Activated CD4-positive, alpha-beta T cell treated with anti-CD3 and anti-CD28 coated beads, Interleukin-2, amount 10 ng/mL, durations not matched to agents 24 days and 14 days (primary cell): Measurements from ENCODE around the gene CBLIF. TPM values are rescaled to one million over a fixed set of nuclear protein-coding genes. Genes with fewer than 3 reads are reported as not detected.
"Not testable (repeated sequence)": the region's sequence is repeated elsewhere in the genome, so short reads cannot be mapped to it uniquely, and the experiment has no call there.

ENCODE experiments used
- DNase-seq: peaks from one replicate; pipeline ENCODE4 v3.0.0; 2022
- H3K27ac Mint-ChIP-seq: one replicate; pipeline ENCODE4 v1.8.0; 2022; ENCODE audit warnings: mild to moderate bottlenecking, mixed read lengths
- H3K27me3 Mint-ChIP-seq: one replicate; pipeline ENCODE4 v1.8.0; 2022; ENCODE audit warnings: mixed read lengths
- H3K36me3 Mint-ChIP-seq: one replicate; pipeline ENCODE4 v1.8.0; 2022; ENCODE audit warnings: low read depth, mild to moderate bottlenecking, mixed read lengths
- H3K4me1 Mint-ChIP-seq: one replicate; pipeline ENCODE4 v1.8.0; 2021; ENCODE audit warnings: mixed read lengths
- H3K4me3 Mint-ChIP-seq: one replicate; pipeline ENCODE4 v1.8.0; 2022; ENCODE audit warnings: mild to moderate bottlenecking, moderate library complexity, mixed read lengths
- H3K9me3 Mint-ChIP-seq: one replicate; pipeline ENCODE4 v1.8.0; 2021; ENCODE audit warnings: mixed read lengths
- intact Hi-C: fragments of 100-400 bp; cut with micrococcal nuclease; formaldehyde crosslinking; loops from one replicate; pipeline ENCODE4 v1.15.1; 2023
- total RNA-seq: library from RNA; stranded (reverse); gene quantifications from 2 replicates; pipeline ENCODE4 v1.2.3, GENCODE V29; 2022

CBLIF gene
- not detected in 2 replicates for total RNA-seq

DNA sequence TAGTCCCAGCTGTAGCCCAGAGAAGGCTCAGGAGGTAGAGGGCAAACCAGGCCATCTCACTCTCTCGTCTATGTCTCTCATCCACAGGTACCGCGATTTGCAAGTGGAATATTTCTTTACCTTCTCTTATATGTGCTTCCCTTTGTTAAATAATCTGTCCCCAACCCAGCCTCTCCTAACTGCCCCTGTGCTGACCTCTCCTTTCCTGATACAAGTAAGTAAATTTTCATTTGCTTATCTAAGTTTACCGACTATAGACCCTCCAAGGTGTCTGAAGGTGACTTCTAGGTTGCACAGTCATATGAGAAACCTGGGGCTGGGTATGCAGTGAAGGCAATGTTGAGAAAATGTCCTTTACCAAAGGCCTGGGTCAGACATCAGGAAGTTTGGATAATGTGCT lies at the start of gene CBLIF:
CBLIF (minus strand) TSS at position 101 of the 400 bp plus-strand sequence; CDS start at position 55, 46 bp downstream.
- H3K36me3 Mint-ChIP-seq = no peaks in the 10 kb centered on the region
- H3K27me3 Mint-ChIP-seq = no peaks in the 10 kb centered on the region
- no peaks in the 10 kb centered on the region for H3K9me3 Mint-ChIP-seq
- H3K4me1 Mint-ChIP-seq = no peaks in the 10 kb centered on the region
- DNase-seq = no peak
- H3K4me3 Mint-ChIP-seq = no peak within 1 kb of the TSS
- intact Hi-C loops = no loop called here
- H3K27ac Mint-ChIP-seq = no peak within 1 kb of the TSS

DNA sequence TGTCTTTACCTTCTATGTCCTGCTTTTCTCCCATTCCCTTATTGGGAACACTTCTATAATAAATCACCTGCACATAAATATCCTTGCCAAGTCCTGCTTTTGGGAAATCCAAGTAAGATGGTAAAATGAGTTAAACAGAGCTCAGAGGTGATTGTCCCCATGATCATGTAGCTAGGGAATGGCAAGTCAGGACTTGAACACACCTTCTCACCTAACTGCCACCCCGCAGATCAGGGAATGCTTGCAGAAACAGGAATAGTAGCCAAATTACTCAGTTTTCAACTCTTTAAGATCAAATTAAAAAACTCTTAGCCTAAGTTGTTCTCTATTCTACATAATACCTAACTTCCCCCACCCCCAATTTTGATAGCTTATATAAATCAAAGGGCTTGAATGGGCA lies 49.3 kb upstream of the CBLIF start:
- Mint-ChIP-seq H3K27ac (no peak overlapping the region), H3K27me3 (peaks cover 2% of the 10 kb centered on the region), H3K9me3 (peaks cover 11% of the 10 kb centered on the region), H3K36me3 (no peaks in the 10 kb centered on the region), H3K4me1 (no peaks in the 10 kb centered on the region), H3K4me3 (no peak overlapping the region)
- DNase-seq = no peak
- intact Hi-C loops = no loop called here

GRCh38 chr11:59891781-59892181 lies 46.5 kb upstream of the CBLIF start:
- H3K36me3 Mint-ChIP-seq = no peaks in the 10 kb centered on the region
- peaks cover 25% of the 10 kb centered on the region for H3K9me3 Mint-ChIP-seq
- H3K4me3 Mint-ChIP-seq = no peak overlapping the region
- H3K27ac Mint-ChIP-seq = no peak overlapping the region
- intact Hi-C loops = no loop called here
- H3K27me3 Mint-ChIP-seq = peaks cover 2% of the 10 kb centered on the region
- DNase-seq = no peak
- no peaks in the 10 kb centered on the region for H3K4me1 Mint-ChIP-seq

GRCh38 chr11:59887156-59887555 lies 41.9 kb upstream of the CBLIF start:
- H3K9me3 Mint-ChIP-seq = peaks cover 29% of the 10 kb centered on the region
- H3K4me1 Mint-ChIP-seq, H3K27ac Mint-ChIP-seq, DNase-seq, H3K4me3 Mint-ChIP-seq, H3K27me3 Mint-ChIP-seq, intact Hi-C loops, H3K36me3 Mint-ChIP-seq: not testable (repeated sequence)

DNA sequence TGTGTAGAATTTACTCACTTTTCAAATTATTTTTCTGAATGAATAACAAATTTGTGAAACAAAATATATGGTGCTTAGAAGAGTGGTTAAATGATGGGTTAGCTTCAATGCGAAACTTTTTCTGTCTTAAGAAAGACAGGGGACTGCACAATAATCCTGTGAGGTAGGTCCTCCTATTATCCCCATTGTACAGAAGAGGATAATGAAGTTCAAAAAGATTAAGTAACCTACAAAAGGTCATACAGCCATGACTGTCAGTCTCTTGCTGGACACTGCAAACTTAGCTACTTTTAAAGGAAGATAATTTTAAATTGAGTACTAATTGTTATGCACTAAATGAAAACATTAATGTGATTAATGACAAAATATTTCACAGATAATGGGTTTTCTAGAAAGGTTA lies 38.3 kb upstream of the CBLIF start:
- H3K4me3 Mint-ChIP-seq = no peak overlapping the region
- no peak for DNase-seq
- no peaks in the 10 kb centered on the region for H3K4me1 Mint-ChIP-seq
- peaks cover 6% of the 10 kb centered on the region for H3K27me3 Mint-ChIP-seq
- no peak overlapping the region for H3K27ac Mint-ChIP-seq
- peaks cover 8% of the 10 kb centered on the region for H3K9me3 Mint-ChIP-seq
- no peaks in the 10 kb centered on the region for H3K36me3 Mint-ChIP-seq
- intact Hi-C loops = no loop called here

- Mint-ChIP-seq H3K4me3 (no peak overlapping the region), H3K27me3 (peaks cover 15% of the 10 kb centered on the region), H3K27ac (no peak overlapping the region), H3K4me1 (no peaks in the 10 kb centered on the region), H3K9me3 (no peaks in the 10 kb centered on the region), H3K36me3 (no peaks in the 10 kb centered on the region)
- intact Hi-C loops = no loop called here
- no peak for DNase-seq
Observed at GRCh38 chr11:59879567-59879966, 34.3 kb upstream of the CBLIF start.

DNA sequence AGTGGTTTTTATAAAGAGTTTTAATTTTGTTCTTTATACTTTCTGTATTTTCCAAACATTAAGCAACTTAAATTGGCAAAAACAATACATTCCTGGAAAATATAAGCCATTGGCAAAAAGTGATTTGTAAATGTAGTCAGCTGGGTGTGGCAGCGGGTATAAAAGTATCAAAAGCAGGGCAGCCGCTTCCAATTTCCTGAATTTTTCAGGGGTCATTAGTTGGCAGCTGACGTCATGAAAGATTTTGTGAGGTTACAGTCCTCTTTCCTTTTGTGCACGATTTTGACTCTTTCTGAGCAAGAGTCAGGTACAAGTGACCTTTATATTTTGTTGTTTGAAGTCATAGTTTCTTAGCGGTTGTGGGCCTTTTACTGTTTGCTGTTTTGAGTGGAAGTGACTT lies 33.3 kb upstream of the CBLIF start, which contains the start of gene OOSP3:
OOSP3 (plus strand) TSS at position 208 of the 400 bp plus-strand sequence; CDS start at position 235, 27 bp downstream.
- DNase-seq = no peak
- H3K36me3 Mint-ChIP-seq = no peaks in the 10 kb centered on the region
- no peak within 1 kb of the TSS for H3K4me3 Mint-ChIP-seq
- no peaks in the 10 kb centered on the region for H3K9me3 Mint-ChIP-seq
- intact Hi-C loops = no loop called here
- peaks cover 15% of the 10 kb centered on the region for H3K27me3 Mint-ChIP-seq
- no peak within 1 kb of the TSS for H3K27ac Mint-ChIP-seq
- H3K4me1 Mint-ChIP-seq = no peaks in the 10 kb centered on the region

DNA sequence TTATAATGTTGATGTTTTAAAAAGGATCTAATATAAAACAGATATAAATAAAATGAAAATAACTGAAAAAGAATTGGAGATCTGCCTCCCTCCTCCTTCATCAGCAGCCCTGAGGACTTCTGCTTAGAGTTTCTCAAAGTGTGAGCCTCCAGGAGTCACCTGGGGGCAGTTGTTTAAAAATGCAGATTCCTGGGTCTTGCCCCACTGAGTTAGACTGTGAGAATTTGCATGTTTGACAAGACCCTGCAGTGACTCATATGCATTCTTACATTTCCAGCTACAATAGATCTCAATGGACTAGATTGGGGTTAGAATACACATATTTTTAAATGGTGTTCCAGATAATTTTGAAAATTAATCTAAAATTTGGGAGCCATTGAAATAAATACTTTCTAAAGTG lies 32.5 kb upstream of the CBLIF start:
- intact Hi-C loops = no loop called here
- peaks cover 15% of the 10 kb centered on the region for H3K27me3 Mint-ChIP-seq
- H3K27ac Mint-ChIP-seq = no peak overlapping the region
- H3K9me3 Mint-ChIP-seq = no peaks in the 10 kb centered on the region
- no peak for DNase-seq
- no peaks in the 10 kb centered on the region for H3K36me3 Mint-ChIP-seq
- no peaks in the 10 kb centered on the region for H3K4me1 Mint-ChIP-seq
- no peak overlapping the region for H3K4me3 Mint-ChIP-seq

DNA sequence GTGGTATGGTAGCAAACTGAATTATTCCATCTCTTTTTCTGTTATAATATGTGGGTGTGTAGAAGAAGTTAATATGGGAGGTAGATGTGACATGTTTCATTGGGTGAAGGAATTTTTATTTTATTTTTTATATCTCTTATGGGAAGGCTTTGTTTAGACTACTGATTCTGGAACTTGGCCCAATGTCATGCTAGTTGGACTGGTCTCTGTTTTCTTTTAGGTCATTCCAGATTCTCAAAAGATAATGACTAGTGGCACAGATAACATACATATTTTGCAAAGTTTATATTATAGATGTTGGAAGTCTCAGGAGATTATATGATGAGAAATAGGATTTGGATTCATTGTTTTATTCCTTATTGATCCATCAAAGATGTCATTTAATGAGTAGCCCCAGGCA lies 32.0 kb upstream of the CBLIF start:
- peaks cover 15% of the 10 kb centered on the region for H3K27me3 Mint-ChIP-seq
- H3K9me3 Mint-ChIP-seq = no peaks in the 10 kb centered on the region
- H3K36me3 Mint-ChIP-seq = no peaks in the 10 kb centered on the region
- DNase-seq = no peak
- no peaks in the 10 kb centered on the region for H3K4me1 Mint-ChIP-seq
- intact Hi-C loops = no loop called here
- H3K4me3 Mint-ChIP-seq = no peak overlapping the region
- no peak overlapping the region for H3K27ac Mint-ChIP-seq

- Mint-ChIP-seq H3K27me3 (peaks cover 18% of the 10 kb centered on the region), H3K36me3 (no peaks in the 10 kb centered on the region), H3K4me1 (no peaks in the 10 kb centered on the region), H3K4me3 (no peak overlapping the region), H3K9me3 (peaks cover 4% of the 10 kb centered on the region), H3K27ac (no peak overlapping the region)
- no peak for DNase-seq
- intact Hi-C loops = no loop called here
Observed at GRCh38 chr11:59875856-59876519, 30.7 kb upstream of the CBLIF start.

GRCh38 chr11:59872076-59872475 lies 26.8 kb upstream of the CBLIF start:
- Mint-ChIP-seq H3K27me3 (peaks cover 18% of the 10 kb centered on the region), H3K36me3 (no peaks in the 10 kb centered on the region), H3K4me3 (no peak overlapping the region), H3K4me1 (no peaks in the 10 kb centered on the region), H3K9me3 (peaks cover 13% of the 10 kb centered on the region), H3K27ac (no peak overlapping the region)
- intact Hi-C loops = no loop called here
- DNase-seq = no peak

- Mint-ChIP-seq H3K27ac (no peak overlapping the region), H3K36me3 (no peaks in the 10 kb centered on the region), H3K4me1 (no peaks in the 10 kb centered on the region), H3K27me3 (peaks cover 13% of the 10 kb centered on the region), H3K9me3 (peaks cover 13% of the 10 kb centered on the region), H3K4me3 (no peak overlapping the region)
- intact Hi-C loops = no loop called here
- DNase-seq = no peak
Observed at GRCh38 chr11:59867946-59868345, 22.6 kb upstream of the CBLIF start.

- H3K4me3 Mint-ChIP-seq = no peak overlapping the region
- DNase-seq = no peak
- intact Hi-C loops = no loop called here
- H3K36me3 Mint-ChIP-seq = no peaks in the 10 kb centered on the region
- H3K27ac Mint-ChIP-seq = no peak overlapping the region
- H3K9me3 Mint-ChIP-seq = peaks cover 13% of the 10 kb centered on the region
- peaks cover 13% of the 10 kb centered on the region for H3K27me3 Mint-ChIP-seq
- no peaks in the 10 kb centered on the region for H3K4me1 Mint-ChIP-seq
Observed at GRCh38 chr11:59866836-59867235, 21.5 kb upstream of the CBLIF start.

DNA sequence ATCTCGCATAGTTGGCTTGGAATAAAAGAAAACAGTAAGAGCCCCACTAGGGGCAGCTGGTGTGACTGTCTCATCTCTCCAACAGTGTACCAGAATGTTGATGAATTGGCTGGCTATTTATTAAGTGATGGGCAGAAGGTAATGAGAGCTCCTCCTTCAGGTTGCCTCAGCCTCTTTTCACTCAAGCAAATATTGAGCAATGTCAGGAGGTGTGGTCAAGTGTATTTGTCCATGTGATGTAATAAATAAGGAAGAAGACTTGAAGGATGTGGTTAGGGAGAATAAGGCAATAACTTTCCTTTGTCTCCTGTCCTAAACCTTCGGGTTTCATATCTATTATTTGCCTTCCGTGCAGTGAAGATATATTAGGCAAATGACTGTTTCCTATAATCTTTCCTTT lies 21.1 kb upstream of the CBLIF start, which contains the start of gene TCN1:
TCN1 (minus strand) TSS at position 91 of the 400 bp plus-strand sequence; CDS start at position 74, 17 bp downstream.
- Mint-ChIP-seq H3K27ac (no peak within 1 kb of the TSS), H3K9me3 (peaks cover 8% of the 10 kb centered on the region), H3K36me3 (no peaks in the 10 kb centered on the region), H3K27me3 (peaks cover 9% of the 10 kb centered on the region), H3K4me1 (no peaks in the 10 kb centered on the region), H3K4me3 (no peak within 1 kb of the TSS)
- no peak for DNase-seq
- intact Hi-C loops = no loop called here

- intact Hi-C loops = no loop called here
- Mint-ChIP-seq H3K27ac (peak overlapping the region; percentile 26), H3K4me3 (no peak overlapping the region), H3K36me3 (no peaks in the 10 kb centered on the region), H3K9me3 (peaks cover 2% of the 10 kb centered on the region), H3K4me1 (no peaks in the 10 kb centered on the region), H3K27me3 (peaks cover 4% of the 10 kb centered on the region)
- DNase-seq = no peak
Observed at GRCh38 chr11:59865031-59865430, 19.7 kb upstream of the CBLIF start.
